Transverse colon (tissue), 4 donors: ENCODE data around the gene LRRC23.
"Not testable (repeated sequence)": the region's sequence is repeated elsewhere in the genome, so short reads cannot be mapped to it uniquely, and the experiment has no call there.

Source experiments
- CTCF ChIP-seq, 5 experiments: fragments of 200-600 bp in 3 of 5; fragments of 450-650 bp in 2 of 5; sonication (generic) in 3 of 5; IDR thresholded peaks; 1 replicate in 2 of 5; 2 replicates in 3 of 5; pipeline ENCODE4 v1.5.1; 2016 to 2017; ENCODE audit warnings: antibody characterized with exemption in 5 of 5, inconsistent platforms in 3 of 5, mild to moderate bottlenecking in 2 of 5, moderate library complexity in 1 of 5
- POLR2AphosphoS5 ChIP-seq, 3 donors: sonication (generic); formaldehyde crosslinking; IDR thresholded peaks; one replicate each; pipeline ENCODE4 v1.6.1; 2016; ENCODE audit warnings: antibody characterized with exemption in 3 of 3

- not testable (repeated sequence) for TF ChIP-seq POLR2AphosphoS5, CTCF (IDR thresholded peaks at IDR 0.05)
These were observed 39.3 kb upstream of the LRRC23 start for GRCh38 chr12:6865307-6865706.
